Smooth muscle cell (in vitro differentiated cells): ENCODE measurements around the gene POU2AF3. TPM values are rescaled to one million over a fixed set of nuclear protein-coding genes. Genes with fewer than 3 reads are reported as not detected.

ENCODE experiments used
- DNase-seq: peaks from one replicate; lab custom pipeline; 2025; ENCODE audit not compliant: unreplicated experiment; lab: John Stamatoyannopoulos, UW
- H2AFZ ChIP-seq: fragments of 200-600 bp; sonication (generic); 2 replicates; pipeline ENCODE4 v1.6.0; 2016; ENCODE audit warnings: antibody characterized with exemption, low read depth, mild to moderate bottlenecking
- H3F3A ChIP-seq: fragments of 200-600 bp; sonication (generic); 2 replicates; pipeline ENCODE4 v1.6.0; 2017; ENCODE audit warnings: antibody characterized with exemption, low read depth
- H3K27ac ChIP-seq: fragments of 200-600 bp; sonication (generic); 2 replicates; pipeline ENCODE4 v1.5.1; 2016; ENCODE audit warnings: low read depth, mild to moderate bottlenecking
- H3K27me3 ChIP-seq: fragments of 200-600 bp; sonication (generic); 2 replicates; pipeline ENCODE4 v1.6.1; 2016; ENCODE audit warnings: low read depth, mild to moderate bottlenecking
- H3K36me3 ChIP-seq: fragments of 200-600 bp; sonication (generic); 2 replicates; pipeline ENCODE4 v1.5.1; 2016; ENCODE audit warnings: low read depth
- H3K4me1 ChIP-seq: fragments of 200-600 bp; sonication (generic); 2 replicates; pipeline ENCODE4 v1.5.1; 2016; ENCODE audit warnings: low read depth
- H3K4me2 ChIP-seq: fragments of 200-600 bp; sonication (generic); 2 replicates; pipeline ENCODE4 v1.6.0; 2016; ENCODE audit warnings: mild to moderate bottlenecking
- H3K4me3 ChIP-seq: fragments of 200-600 bp; sonication (generic); 2 replicates; pipeline ENCODE4 v1.5.1; 2016; ENCODE audit warnings: mild to moderate bottlenecking
- H3K79me2 ChIP-seq: fragments of 200-600 bp; sonication (generic); 2 replicates; pipeline ENCODE4 v1.6.0; 2016; ENCODE audit warnings: low read depth, mild to moderate bottlenecking
- H3K9ac ChIP-seq: fragments of 200-600 bp; sonication (generic); 2 replicates; pipeline ENCODE4 v1.6.0; 2016; ENCODE audit warnings: low read depth
- H3K9me3 ChIP-seq: fragments of 200-600 bp; sonication (generic); replicated peaks from 2 replicates; pipeline ENCODE4 v1.5.1; 2016; ENCODE audit warnings: low read depth
- H4K20me1 ChIP-seq: fragments of 200-600 bp; sonication (generic); 2 replicates; pipeline ENCODE4 v1.6.0; 2016; ENCODE audit warnings: low read depth
- WGBS: methylation state at CpG from one replicate; pipeline ENCODE4 v1.1.7; 2016; ENCODE audit warnings: low lambda C conversion rate; 5-methylcytosine and 5-hydroxymethylcytosine counted together
- polyA plus RNA-seq: library from polyadenylated mRNA; unstranded; fragments of >200 nt; fragmentation: Nextera tagmentation; extraction: Ambion mirVana; gene quantifications from 2 replicates; pipeline ENCODE4 v1.2.1, GENCODE V29; 2016
- total RNA-seq: library from RNA; depleted of rRNA; stranded (reverse); fragments of >200 nt; gene quantifications from 2 replicates; pipeline ENCODE4 v1.2.3, GENCODE V29; 2014
- TF ChIP-seq, protein P1 (sequence below): fragments of 200-600 bp; sonication (generic); IDR thresholded peaks from 2 replicates; pipeline ENCODE4 v1.5.1; 2017; ENCODE audit warnings: borderline replicate concordance, mild to moderate bottlenecking, antibody characterized with exemption; ENCODE audit not compliant: insufficient read depth, poor library complexity, severe bottlenecking

POU2AF3 gene
- total and polyA plus RNA-seq, 2 experiments from 2014 or later: not detected

DNA sequence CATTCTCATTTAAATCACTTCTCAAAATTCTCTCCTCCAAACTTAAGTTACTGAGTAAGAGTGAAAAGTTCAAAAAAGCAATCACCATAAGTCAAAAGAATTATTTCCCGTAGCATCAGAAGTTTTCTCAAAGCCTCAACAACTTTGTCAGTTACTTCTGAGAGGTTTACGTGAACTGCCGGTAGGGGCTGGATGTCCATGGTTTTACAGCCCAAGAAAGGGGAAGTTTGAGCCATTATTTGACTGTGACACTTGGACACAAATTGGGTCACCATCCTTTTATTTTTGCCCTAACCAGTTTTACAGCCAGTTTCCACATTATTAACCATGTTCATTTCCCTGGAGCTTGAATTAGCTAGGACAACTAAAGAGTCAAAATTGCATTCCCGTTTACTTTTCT lies 7.5 kb downstream of the POU2AF3 start:
- Histone ChIP-seq H2AFZ (no peak overlapping the region), H3F3A (no peaks in the 10 kb centered on the region), H3K9me3 (no peaks in the 10 kb centered on the region), H3K79me2 (no peaks in the 10 kb centered on the region), H3K27ac (no peak overlapping the region), H3K4me3 (no peak overlapping the region), H3K4me2 (no peak overlapping the region), H3K4me1 (no peaks in the 10 kb centered on the region), H3K9ac (no peak overlapping the region), H3K36me3 (no peaks in the 10 kb centered on the region), H4K20me1 (no peaks in the 10 kb centered on the region), H3K27me3 (peaks cover 64% of the 10 kb centered on the region)
- no peak for DNase-seq
- WGBS: 92% methylated on average over 4 of the region's 4 CpGs
- TF ChIP-seq, protein P1, sequence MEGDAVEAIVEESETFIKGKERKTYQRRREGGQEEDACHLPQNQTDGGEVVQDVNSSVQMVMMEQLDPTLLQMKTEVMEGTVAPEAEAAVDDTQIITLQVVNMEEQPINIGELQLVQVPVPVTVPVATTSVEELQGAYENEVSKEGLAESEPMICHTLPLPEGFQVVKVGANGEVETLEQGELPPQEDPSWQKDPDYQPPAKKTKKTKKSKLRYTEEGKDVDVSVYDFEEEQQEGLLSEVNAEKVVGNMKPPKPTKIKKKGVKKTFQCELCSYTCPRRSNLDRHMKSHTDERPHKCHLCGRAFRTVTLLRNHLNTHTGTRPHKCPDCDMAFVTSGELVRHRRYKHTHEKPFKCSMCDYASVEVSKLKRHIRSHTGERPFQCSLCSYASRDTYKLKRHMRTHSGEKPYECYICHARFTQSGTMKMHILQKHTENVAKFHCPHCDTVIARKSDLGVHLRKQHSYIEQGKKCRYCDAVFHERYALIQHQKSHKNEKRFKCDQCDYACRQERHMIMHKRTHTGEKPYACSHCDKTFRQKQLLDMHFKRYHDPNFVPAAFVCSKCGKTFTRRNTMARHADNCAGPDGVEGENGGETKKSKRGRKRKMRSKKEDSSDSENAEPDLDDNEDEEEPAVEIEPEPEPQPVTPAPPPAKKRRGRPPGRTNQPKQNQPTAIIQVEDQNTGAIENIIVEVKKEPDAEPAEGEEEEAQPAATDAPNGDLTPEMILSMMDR: no peak

DNA sequence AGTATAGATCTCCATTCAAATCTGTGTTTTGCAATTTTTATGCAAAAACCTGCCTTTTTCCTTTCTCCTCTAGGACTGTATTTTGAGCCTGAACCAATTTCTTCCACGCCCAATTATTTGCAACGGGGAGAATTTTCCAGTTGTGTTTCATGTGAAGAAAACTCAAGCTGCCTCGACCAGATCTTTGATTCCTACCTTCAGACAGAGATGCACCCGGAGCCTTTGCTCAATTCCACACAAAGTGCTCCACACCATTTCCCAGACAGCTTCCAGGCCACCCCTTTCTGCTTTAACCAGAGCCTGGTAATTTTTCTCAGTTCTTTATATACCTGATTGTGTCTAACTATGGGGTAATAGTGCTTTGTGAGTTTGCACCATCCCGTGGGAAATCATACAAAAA lies 8.0 kb downstream of the POU2AF3 start:
- Histone ChIP-seq H3K27ac (no peak overlapping the region), H4K20me1 (no peaks in the 10 kb centered on the region), H3K79me2 (no peaks in the 10 kb centered on the region), H3K4me3 (no peak overlapping the region), H3K4me2 (no peak overlapping the region), H3K4me1 (no peaks in the 10 kb centered on the region), H3K36me3 (no peaks in the 10 kb centered on the region), H3F3A (no peaks in the 10 kb centered on the region), H3K9ac (no peak overlapping the region), H3K9me3 (no peaks in the 10 kb centered on the region), H2AFZ (no peak overlapping the region), H3K27me3 (peaks cover 64% of the 10 kb centered on the region)
- no peak for DNase-seq
- 86% methylated on average over 5 of the region's 5 CpGs for WGBS
- TF ChIP-seq, protein P1: no peak

DNA sequence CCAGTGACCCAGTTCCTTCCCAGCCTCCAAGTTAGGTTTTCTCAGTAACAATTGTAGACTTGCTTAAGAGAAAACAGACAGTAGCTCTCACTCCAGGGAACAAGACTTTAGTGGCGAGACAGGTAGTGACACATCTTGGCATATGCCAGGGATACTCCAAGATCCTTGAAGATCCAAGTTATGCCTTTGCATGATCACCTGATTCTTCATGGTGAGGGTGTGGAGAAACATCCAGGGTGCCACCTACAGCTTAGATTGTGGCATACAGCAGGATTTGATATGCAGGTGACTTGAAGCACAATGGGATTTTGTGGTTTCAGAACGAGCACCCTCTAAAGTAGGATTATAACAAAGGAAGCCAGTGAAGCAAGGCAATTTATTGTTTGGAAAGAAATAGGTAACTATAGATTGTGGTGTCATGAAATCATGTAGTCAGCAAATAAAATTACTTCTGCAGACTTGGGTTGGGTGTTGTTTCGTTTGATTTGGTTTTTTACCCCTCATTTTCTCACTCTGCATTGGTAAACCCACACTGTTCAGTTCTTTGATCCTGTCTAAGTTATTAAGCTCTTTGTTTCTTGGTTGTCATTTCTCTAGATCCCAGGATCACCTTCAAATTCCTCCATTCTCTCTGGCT lies 9.2 kb downstream of the POU2AF3 start:
- H3K9ac ChIP-seq: no peak overlapping the region
- no peak overlapping the region for H3K4me2 ChIP-seq
- DNase-seq: no peak
- H3K9me3 ChIP-seq: no peaks in the 10 kb centered on the region
- WGBS: 84% methylated on average over 3 of the region's 3 CpGs
- no peak overlapping the region for H3K4me3 ChIP-seq
- H3K36me3 ChIP-seq: no peaks in the 10 kb centered on the region
- no peak overlapping the region for H3K27ac ChIP-seq
- no peaks in the 10 kb centered on the region for H3K79me2 ChIP-seq
- no peaks in the 10 kb centered on the region for H4K20me1 ChIP-seq
- TF ChIP-seq, protein P1: no peak
- H3K4me1 ChIP-seq: no peaks in the 10 kb centered on the region
- peaks cover 54% of the 10 kb centered on the region for H3K27me3 ChIP-seq
- H3F3A ChIP-seq: no peaks in the 10 kb centered on the region
- no peak overlapping the region for H2AFZ ChIP-seq

DNA sequence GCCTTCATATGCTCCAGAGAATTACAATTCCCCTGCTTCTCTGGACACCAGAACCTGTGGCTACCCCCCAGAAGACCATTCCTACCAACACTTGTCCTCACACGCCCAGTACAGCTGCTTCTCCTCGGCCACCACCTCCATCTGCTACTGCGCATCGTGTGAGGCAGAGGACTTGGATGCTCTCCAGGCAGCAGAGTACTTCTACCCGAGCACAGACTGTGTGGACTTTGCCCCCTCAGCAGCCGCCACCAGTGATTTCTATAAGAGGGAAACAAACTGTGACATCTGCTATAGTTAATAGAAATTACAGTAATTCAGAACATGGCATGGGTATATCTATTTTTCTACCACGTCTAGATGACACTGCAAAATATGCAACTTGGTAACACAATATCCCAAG lies 9.8 kb downstream of the POU2AF3 start:
- no peak overlapping the region for H3K9ac ChIP-seq
- H3K79me2 ChIP-seq: no peaks in the 10 kb centered on the region
- no peaks in the 10 kb centered on the region for H3K4me1 ChIP-seq
- no peaks in the 10 kb centered on the region for H3K36me3 ChIP-seq
- H3K27me3 ChIP-seq: peaks cover 49% of the 10 kb centered on the region
- no peaks in the 10 kb centered on the region for H3F3A ChIP-seq
- no peaks in the 10 kb centered on the region for H3K9me3 ChIP-seq
- H3K27ac ChIP-seq: no peak overlapping the region
- H4K20me1 ChIP-seq: no peaks in the 10 kb centered on the region
- H3K4me2 ChIP-seq: no peak overlapping the region
- WGBS: 88% methylated on average over 7 of the region's 7 CpGs
- H2AFZ ChIP-seq: no peak overlapping the region
- H3K4me3 ChIP-seq: no peak overlapping the region
- TF ChIP-seq, protein P1: no peak
- DNase-seq: no peak
